Neural cell (in vitro differentiated cells): Measurements from ENCODE around the gene ANGPTL8. TPM values are rescaled to one million over a fixed set of nuclear protein-coding genes. Genes with fewer than 3 reads are reported as not detected.

Source experiments
- H2AFZ ChIP-seq: fragments of 200-600, 300-800 bp; sonication (generic), shearing (Covaris generic); 2 replicates; pipeline ENCODE4 v1.6.0; 2014; ENCODE audit warnings: low read depth, mild to moderate bottlenecking, antibody characterized with exemption, low read length, moderate library complexity
- H3F3A ChIP-seq: fragments of 200-600 bp; shearing (Covaris generic); 2 replicates; pipeline ENCODE4 v1.6.1; 2016; ENCODE audit warnings: mild to moderate bottlenecking, moderate library complexity, mixed read lengths, antibody characterized with exemption, low read length; ENCODE audit not compliant: insufficient read depth, poor library complexity, severe bottlenecking
- H3K27ac ChIP-seq: fragments of 200-600, 300-800 bp; sonication (generic), shearing (Covaris generic); 2 replicates; pipeline ENCODE4 v1.5.1; 2014; ENCODE audit warnings: mild to moderate bottlenecking, low read length, moderate library complexity
- H3K27me3 ChIP-seq: fragments of 300-800, 200-600 bp; sonication (generic), shearing (Covaris generic); 2 replicates; pipeline ENCODE4 v1.6.0; 2014; ENCODE audit warnings: mild to moderate bottlenecking, low read depth, low read length, moderate library complexity; ENCODE audit not compliant: insufficient read depth
- H3K36me3 ChIP-seq: fragments of 300-800, 200-600 bp; sonication (generic), shearing (Covaris generic); 2 replicates; pipeline ENCODE4 v1.5.1; 2014; ENCODE audit warnings: mild to moderate bottlenecking, antibody characterized with exemption, low read length, moderate library complexity; ENCODE audit not compliant: insufficient read depth
- H3K4me2 ChIP-seq: fragments of 300-800, 200-600 bp; sonication (generic), shearing (Covaris generic); 2 replicates; pipeline ENCODE4 v1.6.0; 2014; ENCODE audit warnings: mild to moderate bottlenecking, low read length
- H3K4me3 ChIP-seq: fragments of 300-800, 200-600 bp; sonication (generic), shearing (Covaris generic); 2 replicates; pipeline ENCODE4 v1.5.1; 2014; ENCODE audit warnings: mild to moderate bottlenecking, low read length, moderate library complexity
- H3K79me2 ChIP-seq: fragments of 200-600 bp; shearing (Covaris generic); replicated peaks from 2 replicates; pipeline ENCODE4 v1.6.0; 2014; ENCODE audit warnings: mild to moderate bottlenecking, low read length, moderate library complexity; ENCODE audit not compliant: insufficient read depth
- H3K9ac ChIP-seq: fragments of 300-800, 200-600 bp; sonication (generic), shearing (Covaris generic); 2 replicates; pipeline ENCODE4 v1.6.1; 2016; ENCODE audit warnings: mild to moderate bottlenecking, low read length, mixed read lengths
- H3K9me2 ChIP-seq: fragments of 200-600 bp; shearing (Covaris generic); 2 replicates; pipeline ENCODE4 v1.6.1; 2016; ENCODE audit warnings: mild to moderate bottlenecking, low read length, mixed read lengths; ENCODE audit not compliant: insufficient read depth
- H3K9me3 ChIP-seq: fragments of 200-600, 300-800 bp; sonication (generic), shearing (Covaris generic); 2 replicates; pipeline ENCODE4 v1.6.1; 2016; ENCODE audit warnings: mild to moderate bottlenecking, mixed run types, low read length, moderate library complexity, mixed read lengths
- H4K20me1 ChIP-seq: fragments of 200-600 bp; shearing (Covaris generic); 2 replicates; pipeline ENCODE4 v1.6.1; 2016; ENCODE audit warnings: mild to moderate bottlenecking, mixed run types; ENCODE audit not compliant: insufficient read depth
- CTCF ChIP-seq: fragments of 450-650 bp; IDR thresholded peaks from 2 replicates; pipeline ENCODE4 v1.5.1; 2014; ENCODE audit warnings: antibody characterized with exemption, mild to moderate bottlenecking, moderate library complexity; ENCODE audit not compliant: poor library complexity, severe bottlenecking
- EP300 ChIP-seq: fragments of 450-650 bp; conservative IDR thresholded peaks from 2 replicates; pipeline ENCODE4 v1.6.1; 2014; ENCODE audit warnings: antibody characterized with exemption, mild to moderate bottlenecking, moderate library complexity; ENCODE audit not compliant: poor library complexity, severe bottlenecking
- EZH2 ChIP-seq: fragments of 200-600, 300-800 bp; shearing (Covaris generic), sonication (generic); IDR thresholded peaks from 2 replicates; pipeline ENCODE4 v1.6.1; 2014; ENCODE audit warnings: antibody characterized with exemption, low read length, borderline replicate concordance, mild to moderate bottlenecking; ENCODE audit not compliant: insufficient read depth, poor library complexity, severe bottlenecking
- MXI1 ChIP-seq: fragments of 450-650 bp; conservative IDR thresholded peaks from 2 replicates; pipeline ENCODE4 v1.6.1; 2014; ENCODE audit warnings: antibody characterized with exemption, mild to moderate bottlenecking; ENCODE audit not compliant: poor library complexity, severe bottlenecking
- POLR2AphosphoS5 ChIP-seq: IDR thresholded peaks from 2 replicates; pipeline ENCODE4 v1.6.1; 2012
- RAD21 ChIP-seq: fragments of 450-650 bp; conservative IDR thresholded peaks from 2 replicates; pipeline ENCODE4 v1.6.1; 2014; ENCODE audit warnings: antibody characterized with exemption, mild to moderate bottlenecking, moderate library complexity
- REST ChIP-seq: IDR thresholded peaks from 2 replicates; pipeline ENCODE4 v1.6.1; 2012; ENCODE audit warnings: borderline replicate concordance
- SMC3 ChIP-seq: fragments of 450-650 bp; conservative IDR thresholded peaks from 2 replicates; pipeline ENCODE4 v1.6.1; 2014; ENCODE audit warnings: antibody characterized with exemption, mild to moderate bottlenecking, moderate library complexity; ENCODE audit not compliant: poor library complexity
- TAF1 ChIP-seq: IDR thresholded peaks from 2 replicates; pipeline ENCODE4 v1.6.1; 2012; ENCODE audit warnings: low read depth
- polyA plus RNA-seq: library from polyadenylated mRNA; depleted of rRNA; stranded (reverse); fragments of >200 nt; gene quantifications from 2 replicates; pipeline ENCODE4 v1.2.3, GENCODE V29; 2014

ANGPTL8 gene
- polyA plus RNA-seq, 1 donor from 2014 or later = not detected

- Histone ChIP-seq H3K9ac (no peak overlapping the region), H3K27me3 (no peaks in the 10 kb centered on the region), H3F3A (no peaks in the 10 kb centered on the region), H2AFZ (no peak overlapping the region), H3K4me2 (no peak overlapping the region), H3K9me3 (no peaks in the 10 kb centered on the region), H3K79me2 (no peaks in the 10 kb centered on the region), H4K20me1 (no peaks in the 10 kb centered on the region), H3K4me3 (no peak overlapping the region), H3K27ac (no peak overlapping the region), H3K36me3 (no peaks in the 10 kb centered on the region), H3K9me2 (no peaks in the 10 kb centered on the region)
- TF ChIP-seq MXI1 (no peak), CTCF (no peak), POLR2AphosphoS5 (no peak), RAD21 (no peak), TAF1 (no peak), EZH2 (no peak), REST (no peak), EP300 (no peak), SMC3 (no peak)
These were observed 36.8 kb upstream of the ANGPTL8 start for GRCh38 chr19:11202488-11203193.

- H3K4me3 ChIP-seq = no peak overlapping the region
- H4K20me1 ChIP-seq = no peaks in the 10 kb centered on the region
- H3K27me3 ChIP-seq = no peaks in the 10 kb centered on the region
- no peaks in the 10 kb centered on the region for H3K36me3 ChIP-seq
- TF ChIP-seq CTCF (no peak), POLR2AphosphoS5 (no peak)
- no peak overlapping the region for H3K4me2 ChIP-seq
- no peaks in the 10 kb centered on the region for H3K9me2 ChIP-seq
- no peaks in the 10 kb centered on the region for H3K9me3 ChIP-seq
- no peaks in the 10 kb centered on the region for H3F3A ChIP-seq
- no peak overlapping the region for H3K27ac ChIP-seq
- H2AFZ ChIP-seq = no peak overlapping the region
- no peak overlapping the region for H3K9ac ChIP-seq
- H3K79me2 ChIP-seq = no peaks in the 10 kb centered on the region
These were observed 36.0 kb upstream of the ANGPTL8 start for GRCh38 chr19:11203194-11204075.
